NCI-H446 treated with DMSO at 0.1 percent for 48 hours (cell line): ENCODE data around the gene GALNT15.

Source experiments
- DNase-seq: peaks from one replicate; lab custom pipeline; 2025; lab: John Stamatoyannopoulos, UW

GALNT15 gene

GRCh38 chr3:16174389-16174788, at the start of gene GALNT15:
GALNT15 (plus strand) TSS chr3:16174680; CDS start chr3:16175152, 472 bp downstream.
- DNase-seq: peak; percentile 52

- DNase-seq: no peak
Measured at GRCh38 chr3:16126634-16127033, 47.8 kb upstream of the GALNT15 start.

- DNase-seq: no peak
Measured at GRCh38 chr3:16127249-16127648, 47.2 kb upstream of the GALNT15 start.

- DNase-seq: no peak
Measured at GRCh38 chr3:16130066-16130465, 44.4 kb upstream of the GALNT15 start.

DNA sequence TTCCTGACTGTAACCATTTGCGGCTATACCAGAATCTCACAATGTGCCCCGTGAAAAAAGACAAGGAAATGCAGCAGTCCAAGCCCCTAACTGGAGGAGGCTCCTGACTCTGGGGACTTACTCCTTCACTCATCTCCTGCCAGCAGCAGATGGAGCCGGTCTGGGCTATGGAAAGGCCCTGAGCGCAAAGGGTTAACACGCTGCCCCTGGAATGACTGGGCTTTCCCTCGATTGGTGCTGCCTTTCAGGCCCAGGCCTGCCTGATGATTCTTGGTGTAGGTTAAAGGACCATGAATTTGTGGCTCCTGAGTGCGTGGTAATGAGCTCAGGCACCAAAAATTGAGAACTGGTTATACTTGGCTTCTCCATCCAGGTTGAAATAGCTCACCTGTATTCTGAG, 42.3 kb upstream of the GALNT15 start:
- DNase-seq: peak; percentile 30

- peak; percentile 98 for DNase-seq
Measured at GRCh38 chr3:16132928-16133327, 41.6 kb upstream of the GALNT15 start.

- DNase-seq: peak; percentile 7
Measured at GRCh38 chr3:16134173-16134928, 40.1 kb upstream of the GALNT15 start.

GRCh38 chr3:16136055-16136454, 38.4 kb upstream of the GALNT15 start:
- no peak for DNase-seq

DNA sequence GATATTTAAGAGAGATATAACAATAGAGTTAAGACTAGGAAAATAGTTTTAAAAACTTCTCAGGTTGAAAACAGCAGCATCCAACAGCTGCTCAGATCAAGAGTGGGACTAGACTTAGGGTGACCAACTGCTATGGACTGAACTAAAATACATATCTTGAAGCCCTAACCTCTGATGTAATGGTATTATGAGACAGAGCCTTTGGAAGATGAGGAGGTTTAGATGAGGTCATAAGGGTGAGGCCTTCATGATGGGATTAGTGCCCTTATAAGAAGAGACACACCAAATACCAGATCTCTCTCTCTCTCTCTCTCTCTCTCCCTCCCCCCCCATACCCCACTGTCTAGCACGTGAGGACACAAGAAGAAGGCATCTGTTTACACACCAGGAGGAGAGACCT, 37.4 kb upstream of the GALNT15 start:
- DNase-seq: no peak

DNA sequence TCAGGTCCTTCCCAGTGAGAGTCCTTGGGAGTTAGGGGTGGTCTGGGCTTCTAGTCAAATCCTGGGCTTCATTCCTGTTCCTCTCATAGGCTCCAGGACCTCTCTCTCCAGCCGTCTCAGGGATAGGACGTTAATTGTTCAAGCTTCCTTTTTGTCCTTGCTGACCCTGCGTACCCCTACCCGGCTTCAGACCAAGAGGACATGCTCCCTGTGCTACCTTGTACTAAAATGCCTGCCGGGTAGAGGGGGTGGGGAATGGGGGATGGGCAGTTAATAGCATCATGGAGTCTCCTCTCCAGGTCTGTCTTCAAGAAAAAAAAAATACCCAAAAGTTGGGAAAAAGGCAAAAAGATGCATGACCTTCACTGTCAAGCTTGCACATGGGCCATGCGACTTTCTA, 36.5 kb upstream of the GALNT15 start:
- no peak for DNase-seq

GRCh38 chr3:16140116-16140893, 34.2 kb upstream of the GALNT15 start:
- DNase-seq: no peak

DNA sequence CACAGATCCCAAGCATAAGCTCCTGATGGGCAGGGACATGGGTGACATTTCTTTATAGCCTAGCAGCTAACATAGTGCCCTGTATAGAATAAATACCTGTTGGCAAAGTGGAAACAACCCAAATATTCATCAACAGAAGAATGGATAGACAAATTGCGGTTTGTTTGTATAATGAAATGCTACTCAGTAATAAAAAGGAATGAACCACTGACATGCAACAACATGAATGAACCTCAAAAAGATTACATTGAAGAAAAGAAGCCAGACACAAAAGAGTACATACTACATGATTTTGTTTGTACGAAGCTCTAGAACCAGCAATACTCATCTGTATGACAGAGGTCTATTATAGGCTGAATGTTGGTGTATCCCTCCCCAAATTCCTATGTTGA, 33.6 kb upstream of the GALNT15 start:
- DNase-seq: no peak

DNA sequence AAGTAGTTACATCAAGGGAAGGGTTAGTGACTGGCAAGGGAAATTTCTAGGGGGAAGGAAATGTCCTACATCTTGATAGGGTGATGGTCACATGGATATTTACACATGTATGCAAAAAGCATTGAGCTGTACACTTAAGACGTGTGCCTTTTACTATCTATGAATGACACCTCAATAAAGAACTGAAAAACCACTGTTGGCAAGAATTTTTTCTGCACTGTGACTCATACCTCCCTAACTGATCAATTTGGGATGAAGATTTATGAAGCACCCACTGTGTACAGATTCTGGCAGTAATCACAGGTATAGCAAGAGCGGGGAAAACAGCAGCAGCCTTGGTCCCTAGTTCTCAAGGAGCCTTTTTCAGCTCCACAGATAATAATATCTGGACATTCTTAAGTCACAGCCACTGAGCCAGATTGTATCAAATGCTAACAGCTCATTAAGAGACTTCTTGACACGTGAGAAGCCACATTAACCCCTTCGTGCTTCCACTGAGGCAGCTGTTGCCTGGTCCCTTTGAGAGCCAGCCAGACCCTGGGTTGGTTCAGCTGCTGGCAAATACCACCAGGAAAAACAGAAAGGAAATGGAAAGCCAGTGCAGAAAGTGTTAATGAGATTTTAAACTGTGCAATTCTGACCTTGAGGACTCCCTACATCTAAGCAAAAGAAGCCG, 32.0 kb upstream of the GALNT15 start:
- no peak for DNase-seq

DNA sequence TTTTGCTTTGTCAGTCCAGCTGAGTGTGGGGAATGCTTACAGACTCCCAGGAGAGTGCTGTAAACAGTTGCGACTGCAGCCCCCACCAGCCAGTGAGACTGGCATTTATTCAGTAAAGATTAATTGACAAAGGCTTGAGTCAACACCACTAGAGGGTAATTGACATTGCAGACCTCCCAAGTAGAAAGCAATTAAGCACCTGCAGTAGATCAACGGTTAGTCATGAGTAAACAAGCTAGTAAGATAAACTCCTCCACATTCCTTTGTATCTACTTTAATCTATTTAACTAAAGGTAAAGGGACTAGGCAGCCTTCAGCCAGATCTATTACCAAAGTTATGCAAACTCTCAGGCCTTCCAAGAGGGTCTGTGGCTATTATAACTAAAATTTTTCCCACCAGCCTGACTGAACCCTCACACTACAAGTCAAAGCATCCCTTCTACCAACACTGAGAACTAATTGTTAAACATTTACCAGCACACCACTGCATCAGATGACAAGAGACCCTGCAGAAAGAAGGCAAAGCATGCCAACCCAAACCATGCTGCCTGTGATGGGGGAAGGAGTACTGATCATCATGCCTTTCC, 30.5 kb upstream of the GALNT15 start:
- no peak for DNase-seq

DNA sequence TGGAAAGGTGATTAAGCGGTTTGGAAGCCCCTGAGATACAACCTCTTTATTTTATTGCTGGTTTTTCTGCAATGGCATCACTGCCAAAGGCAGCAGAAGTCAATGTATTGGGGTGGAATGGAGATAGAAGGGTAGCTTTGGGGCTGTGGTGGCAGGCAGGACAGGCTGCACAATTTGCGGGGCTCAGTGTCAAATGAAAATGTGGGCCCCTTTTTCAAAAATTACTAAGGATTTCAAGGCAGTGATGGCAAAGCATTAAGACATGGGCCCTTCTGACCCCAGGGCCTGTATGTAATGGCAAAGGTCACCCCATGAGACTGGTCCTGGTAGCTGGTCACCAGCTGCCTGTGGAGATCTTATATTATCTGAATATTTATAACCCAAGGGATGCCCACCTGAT, 29.3 kb upstream of the GALNT15 start:
- no peak for DNase-seq

- DNase-seq: no peak
Measured at GRCh38 chr3:16146015-16146730, 28.3 kb upstream of the GALNT15 start.

GRCh38 chr3:16147220-16147994, 27.1 kb upstream of the GALNT15 start:
- DNase-seq: no peak

DNA sequence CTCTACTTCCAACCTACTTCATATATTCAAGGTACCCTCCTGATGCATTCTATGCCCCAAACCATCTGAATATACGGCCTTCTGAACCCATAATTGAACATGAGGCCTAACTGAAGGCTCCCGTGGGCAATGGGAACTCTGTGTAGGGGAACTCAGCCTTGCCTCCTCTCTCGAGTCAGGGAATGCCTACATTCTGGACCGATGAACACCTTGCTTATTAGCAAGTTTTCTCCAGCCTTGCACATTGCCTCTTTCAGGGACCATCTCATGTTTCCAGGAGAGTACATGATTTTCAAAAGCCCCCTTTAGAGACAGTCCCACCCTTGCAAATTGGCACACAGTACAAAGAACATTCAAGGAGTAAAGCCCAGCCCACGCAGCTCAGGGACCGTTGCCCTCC, 26.3 kb upstream of the GALNT15 start:
- DNase-seq: no peak

DNA sequence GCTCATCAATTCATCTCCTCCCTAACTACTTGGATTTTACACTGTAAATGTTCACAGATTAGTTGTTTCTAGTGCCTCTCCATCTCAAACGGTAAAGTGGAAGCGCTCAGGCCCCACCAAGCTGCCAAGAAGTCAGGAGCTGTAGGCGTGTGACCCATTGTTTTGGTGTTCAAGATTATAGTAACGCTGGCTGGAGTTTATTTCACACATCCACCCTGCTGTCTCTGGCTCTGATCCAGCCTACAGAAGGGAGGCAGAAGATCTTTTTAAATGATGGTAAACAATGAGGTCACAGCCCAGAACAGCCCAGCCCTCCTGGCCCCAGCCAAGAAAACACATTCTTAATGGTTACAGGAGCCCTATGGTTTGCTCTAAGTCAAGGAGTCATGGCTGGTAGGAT, 25.7 kb upstream of the GALNT15 start:
- peak; percentile 94 for DNase-seq

GRCh38 chr3:16150285-16150684, 24.2 kb upstream of the GALNT15 start:
- DNase-seq: no peak

DNA sequence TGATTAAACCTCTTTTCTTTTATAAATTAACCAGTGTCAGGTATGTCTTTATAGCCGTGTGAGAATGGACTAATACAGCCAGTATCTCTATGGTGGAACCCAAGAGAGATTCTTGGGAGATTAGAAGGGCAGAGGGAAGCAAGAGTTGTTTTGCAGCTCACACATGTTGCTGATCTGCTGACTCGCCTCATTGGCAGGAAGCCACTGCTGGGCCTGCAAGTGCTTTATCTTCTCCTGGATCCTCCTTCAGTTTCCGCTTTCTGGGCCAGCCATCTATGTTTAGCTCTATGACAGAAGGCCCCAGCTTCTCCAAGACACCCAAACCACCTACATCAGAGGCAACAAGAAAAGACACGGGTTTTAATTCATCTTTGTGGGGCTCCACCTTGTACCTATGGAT, 23.4 kb upstream of the GALNT15 start:
- DNase-seq: peak; percentile 25
